HCT116 (cell line): Measurements from ENCODE around the gene DTX3L. TPM values are rescaled to one million over a fixed set of nuclear protein-coding genes. Genes with fewer than 3 reads are reported as not detected.

ENCODE experiments used
- ATAC-seq: fragments of 200-7000 bp; cut with Tn5 transposase; 2 replicates; pipeline ENCODE4 v1.9.1; 2020; ENCODE audit warnings: mild to moderate bottlenecking, moderate library complexity
- BruUV-seq: library from RNA; stranded (reverse); fragments of 400-500 nt; replicated peaks from 2 replicates; lab custom pipeline; 2021; lab: Mats Ljungman, UMichigan
- CTCF ChIA-PET: fragments of 300-600 bp; sonication (Branson Sonifier 250); formaldehyde crosslinking; loops from one replicate; lab custom pipeline; 2021; ENCODE audit warnings: antibody characterized with exemption; lab: Charles Lee
- POLR2A ChIA-PET: fragments of 300-600, 350-600 bp; sonication (Branson Sonifier 250); formaldehyde crosslinking; loops from one replicate; lab custom pipeline; 2021; ENCODE audit warnings: antibody characterized with exemption; lab: Charles Lee
- RAD21 ChIA-PET, 2 experiments: fragments of 300-600 bp; sonication (Branson Sonifier 250); formaldehyde crosslinking; loops; one replicate each; lab custom pipeline; 2023; ENCODE audit warnings: low total read pairs in 2 of 2; ENCODE audit not compliant: uncharacterized antibody in 2 of 2, unreplicated experiment in 2 of 2, low non-redundant PET in 1 of 2; lab: Charles Lee
- DNase-seq: peaks from one replicate; pipeline ENCODE4 v3.0.0-alpha.2; 2010; ENCODE audit warnings: low read depth, low spot score
- H2AFZ ChIP-seq: fragments of 200-600 bp; shearing (Covaris generic), sonication (generic); 2 replicates; pipeline ENCODE4 v1.6.1; 2017; ENCODE audit warnings: low read depth, mixed run types, mixed read lengths, antibody characterized with exemption, low read length; ENCODE audit not compliant: poor library complexity, severe bottlenecking
- H3K27ac ChIP-seq: 2 replicates; pipeline ENCODE4 v1.5.1; 2012; ENCODE audit warnings: low read depth, low read length
- H3K27me3 ChIP-seq: fragments of 200-600 bp; sonication (generic); 2 replicates; pipeline ENCODE4 v1.6.1; 2016; ENCODE audit warnings: mixed run types, low read length, mixed read lengths; ENCODE audit not compliant: insufficient read depth
- H3K36me3 ChIP-seq, 2 experiments: fragments of 200-500 bp in 1 of 2; fragments of 200-600 bp in 1 of 2; sonication (Bioruptor generic) in 1 of 2; sonication (generic) in 1 of 2; 2 replicates each; pipeline versions ENCODE4 v1.5.1 to v1.6.1; 2014 to 2016; ENCODE audit warnings: low read length in 2 of 2, inconsistent platforms in 1 of 2, mixed read lengths in 1 of 2, mixed run types in 1 of 2; ENCODE audit not compliant: insufficient read depth in 2 of 2, control insufficient read depth in 1 of 2
- H3K4me1 ChIP-seq, 2 experiments: fragments of 200-600 bp in 1 of 2; sonication (generic) in 1 of 2; 2 replicates each; pipeline versions ENCODE4 v1.5.1 to v1.6.1; 2012 to 2017; ENCODE audit warnings: low read length in 2 of 2, inconsistent platforms in 1 of 2, mild to moderate bottlenecking in 1 of 2, mixed read lengths in 1 of 2, mixed run types in 1 of 2, moderate library complexity in 1 of 2; ENCODE audit not compliant: insufficient read depth in 2 of 2, control insufficient read depth in 1 of 2
- H3K4me2 ChIP-seq: fragments of 200-600 bp; sonication (generic); 2 replicates; pipeline ENCODE4 v1.6.1; 2017; ENCODE audit warnings: mixed run types, low read length, mixed read lengths
- H3K4me3 ChIP-seq, 2 experiments: fragments of 200-600 bp in 1 of 2; sonication (generic) in 1 of 2; replicated peaks in 1 of 2; 2 replicates each; pipeline ENCODE4 v1.5.1; 2011 to 2016; ENCODE audit warnings: low read length in 2 of 2, control low read depth in 1 of 2, low read depth in 1 of 2, mild to moderate bottlenecking in 1 of 2, mixed read lengths in 1 of 2, mixed run types in 1 of 2
- H3K79me2 ChIP-seq: fragments of 200-600 bp; sonication (generic); 2 replicates; pipeline ENCODE4 v1.6.1; 2017; ENCODE audit warnings: mild to moderate bottlenecking, mixed run types, low read length, moderate library complexity, mixed read lengths; ENCODE audit not compliant: insufficient read depth
- H3K9ac ChIP-seq: fragments of 200-600 bp; sonication (generic); 2 replicates; pipeline ENCODE4 v1.6.1; 2016; ENCODE audit warnings: low read length, mixed read lengths
- H3K9me2 ChIP-seq: fragments of 200-600 bp; sonication (generic), shearing (Covaris generic); 2 replicates; pipeline ENCODE4 v1.6.1; 2017; ENCODE audit warnings: mixed run types, mild to moderate bottlenecking, moderate library complexity; ENCODE audit not compliant: insufficient read depth
- H3K9me3 ChIP-seq, 2 experiments: fragments of 200-500 bp in 1 of 2; fragments of 200-600 bp in 1 of 2; sonication (Bioruptor generic) in 1 of 2; sonication (generic) in 1 of 2; 2 replicates each; pipeline ENCODE4 v1.6.1; 2014 to 2017; ENCODE audit warnings: low read length in 2 of 2, mixed read lengths in 2 of 2, inconsistent platforms in 1 of 2, low read depth in 1 of 2, mild to moderate bottlenecking in 1 of 2, mixed run types in 1 of 2, moderate library complexity in 1 of 2; ENCODE audit not compliant: control insufficient read depth in 1 of 2, insufficient read depth in 1 of 2
- H4K20me1 ChIP-seq: fragments of 200-600 bp; sonication (generic), shearing (Covaris generic); 2 replicates; pipeline ENCODE4 v1.6.1; 2017; ENCODE audit warnings: mixed run types, mild to moderate bottlenecking, moderate library complexity; ENCODE audit not compliant: insufficient read depth
- ATF3 ChIP-seq: IDR thresholded peaks from 2 replicates; pipeline ENCODE4 v1.6.1; 2012
- CEBPB ChIP-seq: IDR thresholded peaks from 2 replicates; pipeline ENCODE4 v1.6.1; 2012; ENCODE audit warnings: low read depth
- JUND ChIP-seq: IDR thresholded peaks from 2 replicates; pipeline ENCODE4 v1.6.1; 2012
- MAX ChIP-seq: IDR thresholded peaks from 2 replicates; pipeline ENCODE4 v1.6.1; 2012
- POLR2A ChIP-seq: IDR thresholded peaks from 2 replicates; pipeline ENCODE4 v1.7.0; 2011; ENCODE audit warnings: borderline replicate concordance; ENCODE audit not compliant: insufficient read depth, insufficient read length; ENCODE audit errors: extremely low read depth
- RAD21 ChIP-seq: IDR thresholded peaks from 2 replicates; pipeline ENCODE4 v1.6.1; 2012; ENCODE audit warnings: low read depth, mild to moderate bottlenecking
- REST ChIP-seq: IDR thresholded peaks from 2 replicates; pipeline ENCODE4 v1.6.1; 2012; ENCODE audit warnings: low read depth
- SIN3A ChIP-seq: IDR thresholded peaks from 2 replicates; pipeline ENCODE4 v1.6.1; 2012; ENCODE audit warnings: low read depth
- SRF ChIP-seq: IDR thresholded peaks from 2 replicates; pipeline ENCODE4 v1.6.1; 2012; ENCODE audit warnings: low read depth
- ZBTB33 ChIP-seq: IDR thresholded peaks from 2 replicates; pipeline ENCODE4 v1.6.1; 2011; ENCODE audit warnings: mild to moderate bottlenecking, low read length, moderate library complexity; ENCODE audit not compliant: insufficient replicate concordance; ENCODE audit errors: extremely low read depth
- ZFX ChIP-seq: fragments of 450-650 bp; IDR thresholded peaks from 2 replicates; pipeline ENCODE4 v1.6.1; 2017
- intact Hi-C: fragments of 100-400 bp; cut with micrococcal nuclease; formaldehyde crosslinking; loops from 2 replicates; pipeline ENCODE4 v1.10.0; 2022
- total RNA-seq: library from RNA; stranded (reverse); gene quantifications from one replicate; pipeline ENCODE4 v1.2.1, GENCODE V29; 2021; ENCODE audit not compliant: unreplicated experiment

The DTX3L gene
- total RNA-seq, 1 experiment from 2014 or later, result 13.1 TPM

- POLR2A ChIA-PET, result no interaction called here
- CTCF ChIA-PET, result no interaction called here
- intact Hi-C loops, result no loop called here
- no peaks in the 10 kb centered on the region for H3K27me3 ChIP-seq
- no peak overlapping the region for H3K9ac ChIP-seq
- no peaks in the 10 kb centered on the region for H3K9me2 ChIP-seq
- 0 out of 2 replicates have a peak, but pooled peaks cover 4% of the 10 kb centered on the region for H3K79me2 ChIP-seq
- H2AFZ ChIP-seq, result no peak overlapping the region
- H3K36me3 ChIP-seq, result 0 out of 4 replicates have a peak, but pooled peaks cover 0 to 3% of the 10 kb centered on the region in 2 experiments
- no peak overlapping the region for H3K4me3 ChIP-seq
- no peak overlapping the region for H3K27ac ChIP-seq
- DNase-seq (no peak), ATAC-seq (no peak)
- no peaks in the 10 kb centered on the region for H3K9me3 ChIP-seq
- no peaks in the 10 kb centered on the region for H4K20me1 ChIP-seq
- TF ChIP-seq POLR2A (no peak), ATF3 (no peak), RAD21 (no peak), CEBPB (no peak), REST (no peak), SRF (no peak), JUND (no peak), ZBTB33 (no peak), SIN3A (no peak), ZFX (no peak), MAX (no peak)
- RAD21 ChIA-PET, result no interaction called here
- H3K4me1 ChIP-seq, result peaks cover 20 to 31% of the 10 kb centered on the region in 2 experiments
- no TSS peak for BruUV-seq
- no peak overlapping the region for H3K4me2 ChIP-seq
Observed at GRCh38 chr3:122568755-122569154, 4.6 kb downstream of the DTX3L start.
